PFSK-1 (cell line): ENCODE measurements around the gene CTDSP1.

Experiments
- FOXP2 ChIP-seq: optimal IDR thresholded peaks from 2 replicates; pipeline ENCODE3; 2011; ENCODE audit warnings: borderline replicate concordance, control low read depth, inconsistent platforms; ENCODE audit not compliant: insufficient read depth; ENCODE audit errors: extremely low read length, extremely low read depth
- POLR2AphosphoS5 ChIP-seq: IDR thresholded peaks from 2 replicates; pipeline ENCODE4 v1.6.1; 2012; ENCODE audit warnings: low read depth, mild to moderate bottlenecking, control low read depth, low read length, moderate library complexity
- REST ChIP-seq, 2 experiments: IDR thresholded peaks; 2 replicates each; pipeline versions ENCODE4 v1.6.1 to v1.8.0; 2011 to 2012; ENCODE audit warnings: low read depth in 2 of 2, low read length in 2 of 2, control low read depth in 1 of 2, inconsistent platforms in 1 of 2, mild to moderate bottlenecking in 1 of 2, moderate library complexity in 1 of 2; ENCODE audit not compliant: insufficient read depth in 1 of 2
- SIN3A ChIP-seq: IDR thresholded peaks from 2 replicates; pipeline ENCODE4 v1.6.1; 2012; ENCODE audit warnings: mild to moderate bottlenecking, low read length, moderate library complexity, borderline replicate concordance; ENCODE audit not compliant: insufficient read depth
- TAF1 ChIP-seq: IDR thresholded peaks from 2 replicates; pipeline ENCODE4 v1.6.1; 2012; ENCODE audit warnings: low read length, control low read depth, borderline replicate concordance; ENCODE audit not compliant: insufficient read depth

Gene CTDSP1

GRCh38 chr2:218360453-218360852, 39.2 kb upstream of the CTDSP1 start:
- TF ChIP-seq POLR2AphosphoS5 (no peak), FOXP2 (no peak), TAF1 (no peak), SIN3A (no peak), REST (IDR thresholded peaks at IDR 0.05; ENCODE audit: insufficient read depth in 1 of 2, low read depth in 2 of 2, low read length in 2 of 2) (no peak)

DNA sequence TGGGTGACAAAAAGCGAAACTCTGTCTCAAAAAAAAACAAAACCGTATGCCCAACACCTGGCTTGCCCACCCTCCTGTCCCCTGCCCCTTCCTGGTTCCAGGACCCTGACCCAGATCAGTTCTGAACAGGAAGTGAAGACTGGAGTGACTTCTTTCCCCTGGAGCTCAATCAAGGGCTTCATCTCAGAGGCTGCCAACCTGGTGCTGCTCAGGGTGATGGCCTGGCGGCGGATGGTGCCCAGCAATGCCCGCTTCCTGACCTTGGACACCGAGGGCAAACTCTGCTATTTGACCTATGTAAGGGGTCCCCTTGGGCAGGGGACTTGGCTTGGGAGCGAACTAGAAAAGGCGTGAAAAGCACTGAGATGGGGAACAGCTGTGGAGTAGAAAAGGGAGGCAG, 37.1 kb upstream of the CTDSP1 start:
- TF ChIP-seq SIN3A (no peak), POLR2AphosphoS5 (no peak), FOXP2 (no peak), REST (IDR thresholded peaks at IDR 0.05; ENCODE audit: insufficient read depth in 1 of 2, low read depth in 2 of 2, low read length in 2 of 2) (no peak), TAF1 (no peak)

DNA sequence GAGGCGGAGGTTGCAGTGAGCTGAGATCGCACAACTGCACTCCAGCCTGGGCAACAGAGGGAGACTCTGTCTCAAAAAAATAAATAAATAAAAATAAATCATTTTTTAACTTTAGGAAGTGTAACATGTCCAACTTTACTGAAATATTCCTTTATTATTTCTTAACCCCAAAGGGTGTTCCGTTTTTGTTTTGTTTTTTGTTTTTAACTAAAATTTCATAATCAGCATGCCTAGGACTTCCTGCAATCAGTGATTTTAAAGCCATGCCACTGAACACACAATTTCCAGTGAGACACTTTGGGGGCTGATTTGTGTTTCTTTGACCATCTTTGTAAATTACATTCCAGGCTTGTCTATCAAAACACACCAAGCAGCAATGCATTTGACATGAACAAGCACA, 35.9 kb upstream of the CTDSP1 start:
- no peak for TF ChIP-seq REST (IDR thresholded peaks at IDR 0.05; ENCODE audit: insufficient read depth in 1 of 2, low read depth in 2 of 2, low read length in 2 of 2)
- TF ChIP-seq SIN3A = no peak
- TF ChIP-seq FOXP2 = no peak
- no peak for TF ChIP-seq TAF1
- TF ChIP-seq POLR2AphosphoS5 = no peak

DNA sequence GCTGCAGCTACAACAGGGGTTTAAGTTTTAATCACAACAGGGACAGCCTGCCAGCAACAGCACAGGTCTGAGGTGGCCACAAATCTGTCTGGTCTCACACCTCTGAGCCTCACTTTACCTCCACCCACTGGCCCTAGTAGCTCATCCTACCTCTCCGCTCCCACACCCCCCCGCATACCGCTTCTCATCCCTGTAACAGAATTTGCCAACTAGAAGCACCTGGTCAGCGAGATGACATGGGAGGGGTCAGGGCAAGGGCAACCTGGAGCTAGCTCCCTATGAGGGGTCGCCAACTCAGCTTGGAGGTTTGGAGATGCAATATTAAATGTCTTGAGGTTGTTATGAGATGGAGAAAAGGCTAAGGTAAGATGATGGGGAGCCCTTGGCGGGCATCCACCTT, 35.5 kb upstream of the CTDSP1 start:
- TF ChIP-seq TAF1 = no peak
- no peak for TF ChIP-seq REST (IDR thresholded peaks at IDR 0.05; ENCODE audit: insufficient read depth in 1 of 2, low read depth in 2 of 2, low read length in 2 of 2)
- no peak for TF ChIP-seq SIN3A
- TF ChIP-seq FOXP2 = no peak
- no peak for TF ChIP-seq POLR2AphosphoS5

- no peak for TF ChIP-seq POLR2AphosphoS5
- TF ChIP-seq FOXP2 = no peak
- TF ChIP-seq REST (IDR thresholded peaks at IDR 0.05; ENCODE audit: insufficient read depth in 1 of 2, low read depth in 2 of 2, low read length in 2 of 2) = no peak
- no peak for TF ChIP-seq SIN3A
- TF ChIP-seq TAF1 = no peak
These were observed 32.9 kb upstream of the CTDSP1 start for GRCh38 chr2:218366621-218367414.
